ENCODE data around the gene LZTS3.
"Not testable (repeated sequence)": the region's sequence is repeated elsewhere in the genome, so short reads cannot be mapped to it uniquely, and the experiment has no call there.

LZTS3 gene

DNA sequence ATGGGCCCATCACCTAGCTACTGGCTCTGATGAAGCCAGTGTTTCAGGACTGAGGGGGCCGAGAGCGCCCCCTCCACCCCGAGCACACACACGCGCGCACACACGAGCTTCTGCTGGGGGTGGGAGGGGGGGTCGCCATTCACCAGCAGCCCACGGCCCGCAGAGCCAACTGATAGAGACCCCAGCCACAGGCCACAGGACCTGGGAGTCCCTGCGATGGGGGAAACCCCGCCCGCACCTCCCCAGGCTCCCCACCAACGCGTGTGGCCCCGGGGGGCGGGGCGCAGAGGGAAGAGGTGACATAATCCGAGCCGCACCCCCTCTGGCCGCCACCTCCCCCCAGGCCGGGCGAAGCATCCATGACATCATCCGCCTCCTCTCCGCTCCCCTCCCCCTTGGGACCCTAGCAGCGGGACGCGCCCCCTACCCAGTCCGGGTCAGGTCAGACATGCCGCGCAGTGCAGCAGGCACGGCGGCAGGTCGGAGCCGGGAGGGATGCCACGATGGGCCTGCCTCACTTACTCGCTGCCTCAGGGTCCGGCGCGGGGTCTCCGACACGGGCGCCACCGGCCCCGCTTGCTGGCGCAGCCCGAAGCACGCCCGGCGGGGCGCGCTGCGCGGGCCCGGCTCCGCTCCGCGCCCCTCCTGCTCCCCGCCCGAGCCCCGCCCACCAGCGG lies at the start of gene LZTS3:
Gene LZTS3 (minus strand): TSS at position 617 of the 677 bp plus-strand sequence. CDS start 6,386 bp downstream, outside the sequence.
- in situ Hi-C loops (cut with MboI; ENCODE audit: low sequenced_read_pairs) = no loop called here

DNA sequence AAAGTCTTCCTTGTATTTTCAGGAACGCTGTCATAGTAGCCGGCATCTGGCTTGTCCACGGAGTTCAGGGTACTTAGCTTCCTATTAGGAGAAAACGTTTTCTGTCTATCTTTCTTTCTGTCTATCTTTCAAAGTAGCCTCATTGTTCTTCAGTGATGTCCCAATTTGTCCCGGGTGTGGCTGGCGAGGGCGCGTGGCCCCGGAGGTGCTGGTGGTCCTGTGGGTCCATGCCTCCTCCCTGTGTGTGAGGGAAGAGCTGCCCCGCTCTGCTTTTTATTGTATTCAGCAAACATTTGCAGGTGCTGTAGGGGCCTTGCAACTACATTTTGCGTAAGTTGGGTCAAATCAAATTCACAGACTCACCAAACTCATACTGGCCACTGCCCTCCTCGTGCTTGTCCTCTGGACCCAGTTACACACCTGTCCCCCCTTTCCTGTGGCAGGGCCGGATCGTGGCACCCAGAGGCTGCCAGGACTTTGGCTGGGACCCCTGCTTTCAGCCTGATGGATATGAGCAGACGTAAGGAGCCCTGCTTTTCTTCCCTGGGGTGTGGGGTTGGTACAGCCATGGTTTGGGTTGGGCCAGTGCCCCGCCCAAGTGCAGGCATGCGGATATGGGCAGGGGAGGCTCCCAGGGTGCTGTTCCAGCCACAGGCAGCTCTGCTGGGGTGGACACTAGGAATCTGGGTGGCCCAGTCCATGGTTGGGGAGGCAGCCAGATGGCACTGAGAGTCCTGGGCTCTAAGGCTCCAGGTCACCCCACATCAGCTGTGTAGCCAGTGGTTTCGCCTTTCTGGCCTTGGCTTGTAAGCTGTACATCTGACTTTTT lies 48.3 kb upstream of the LZTS3 start:
- in situ Hi-C loops (cut with MboI; ENCODE audit: low sequenced_read_pairs) = no loop called here

DNA sequence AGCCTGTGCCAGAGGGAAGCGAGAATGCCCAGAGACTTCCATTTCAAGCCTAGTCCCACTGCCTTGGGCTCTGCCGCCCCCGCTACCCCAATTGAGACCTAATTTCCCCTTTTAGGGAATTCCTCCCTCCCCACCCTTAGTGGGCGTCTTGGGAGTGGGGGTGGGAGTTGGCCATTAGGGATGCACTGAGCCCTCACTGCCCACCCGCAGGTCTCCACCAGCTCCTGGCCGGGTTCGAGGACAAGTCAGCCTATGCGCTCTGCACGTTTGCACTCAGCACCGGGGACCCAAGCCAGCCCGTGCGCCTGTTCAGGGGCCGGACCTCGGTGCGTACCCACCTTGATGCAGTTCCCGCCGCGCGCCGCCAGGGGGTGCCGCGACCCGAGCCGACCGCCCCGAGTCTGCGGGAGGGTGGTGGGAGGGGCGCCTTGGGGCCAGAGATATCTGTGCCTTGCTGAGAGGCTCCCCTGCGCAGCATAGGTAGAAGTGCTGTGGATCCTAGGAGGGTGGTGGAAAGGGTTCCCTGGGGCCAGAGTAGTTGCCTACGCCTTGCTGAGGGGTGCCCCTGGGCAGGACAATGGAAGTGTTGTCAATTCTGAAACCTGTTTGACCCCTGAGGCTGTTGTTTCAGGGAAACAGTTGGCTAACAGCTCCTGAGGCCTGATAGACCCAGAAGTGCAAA lies 45.1 kb upstream of the LZTS3 start:
- in situ Hi-C loops (cut with MboI; ENCODE audit: low sequenced_read_pairs) = no loop called here

DNA sequence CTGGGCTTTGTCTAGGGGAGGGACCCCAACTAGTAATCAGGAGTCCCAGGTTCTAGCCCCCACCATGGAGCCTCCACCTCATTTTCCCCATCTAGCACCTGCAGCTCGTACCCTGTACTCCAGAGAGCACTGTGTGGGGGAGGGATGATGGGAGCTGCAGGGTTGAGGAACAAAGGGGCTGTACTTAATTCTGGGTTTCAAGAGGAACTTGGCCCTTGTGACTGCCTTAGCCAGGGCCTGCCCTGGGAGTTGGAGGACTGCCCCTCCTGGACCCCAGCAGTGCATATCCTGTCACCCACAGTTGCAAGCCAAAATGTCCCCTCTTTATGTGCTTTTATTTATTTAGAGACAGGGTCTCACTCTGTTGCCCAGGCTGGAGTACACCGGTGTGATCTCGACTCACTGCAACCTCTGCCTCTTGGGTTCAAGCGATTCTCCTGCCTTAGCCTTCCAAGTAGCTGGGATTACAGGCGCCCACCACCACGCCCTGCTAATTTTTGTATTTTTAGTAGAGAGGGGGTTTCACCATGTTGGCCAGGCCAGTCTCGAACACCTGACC lies 42.1 kb upstream of the LZTS3 start:
- in situ Hi-C loops (cut with MboI; ENCODE audit: low sequenced_read_pairs) = not testable (repeated sequence)

DNA sequence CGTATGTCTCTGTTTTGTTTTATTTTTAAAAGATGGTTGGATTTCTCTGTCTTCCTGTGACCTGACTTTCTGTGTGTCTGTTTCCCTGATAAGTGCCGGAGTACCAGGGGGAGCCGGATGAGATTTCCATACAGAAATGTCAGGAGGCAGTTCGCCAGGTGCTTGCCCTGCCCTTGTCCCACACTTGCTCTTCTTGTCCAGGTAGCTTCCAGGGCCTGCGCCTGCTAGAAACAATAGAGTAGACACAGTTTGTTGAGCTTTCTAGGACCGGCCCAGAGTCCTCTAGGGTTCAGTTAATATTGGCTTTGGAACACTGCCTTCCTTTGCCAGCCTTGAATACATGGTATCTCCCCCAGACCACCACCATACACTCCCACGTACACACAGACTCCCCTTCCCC lies 39.9 kb upstream of the LZTS3 start:
- in situ Hi-C loops (cut with MboI; ENCODE audit: low sequenced_read_pairs) = no loop called here

DNA sequence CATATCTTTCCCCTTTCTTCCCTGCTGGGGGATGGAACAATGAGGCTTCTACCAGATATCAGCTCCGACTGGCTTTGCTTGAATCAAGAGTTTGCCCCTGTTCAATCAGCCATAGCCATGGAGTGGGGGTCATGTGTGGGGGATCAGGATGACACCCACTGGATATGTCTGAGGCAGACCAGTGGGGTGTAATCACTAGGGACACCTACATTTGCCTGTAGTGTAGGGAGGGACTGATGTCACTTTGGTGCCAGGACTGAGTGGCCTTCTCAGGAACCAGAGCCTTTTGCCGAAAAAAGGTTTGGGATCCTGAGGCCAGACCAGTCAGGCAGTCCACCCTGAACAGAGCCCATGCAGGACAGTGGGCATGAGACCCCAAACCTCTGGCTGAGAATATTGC lies 37.0 kb upstream of the LZTS3 start:
- in situ Hi-C loops (cut with MboI; ENCODE audit: low sequenced_read_pairs) = no loop called here

DNA sequence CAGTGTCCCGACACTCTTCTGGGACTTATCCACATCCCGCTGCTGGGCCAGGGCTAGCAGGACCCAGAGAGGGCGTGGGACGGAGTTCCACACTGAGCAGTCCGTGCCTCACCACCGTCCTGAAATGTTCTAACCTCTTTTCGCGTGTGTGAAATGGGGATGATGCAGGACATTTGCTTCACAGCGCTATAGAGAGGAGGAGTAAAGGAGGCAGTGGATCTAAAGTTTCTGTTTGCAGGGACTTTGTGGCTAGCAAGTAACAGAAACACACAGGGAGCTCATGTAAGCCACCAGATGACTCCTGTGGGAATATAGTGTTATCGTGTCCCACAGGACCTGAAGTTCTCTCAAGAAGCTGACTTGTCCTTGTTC lies 36.6 kb upstream of the LZTS3 start:
- in situ Hi-C loops (cut with MboI; ENCODE audit: low sequenced_read_pairs) = no loop called here

DNA sequence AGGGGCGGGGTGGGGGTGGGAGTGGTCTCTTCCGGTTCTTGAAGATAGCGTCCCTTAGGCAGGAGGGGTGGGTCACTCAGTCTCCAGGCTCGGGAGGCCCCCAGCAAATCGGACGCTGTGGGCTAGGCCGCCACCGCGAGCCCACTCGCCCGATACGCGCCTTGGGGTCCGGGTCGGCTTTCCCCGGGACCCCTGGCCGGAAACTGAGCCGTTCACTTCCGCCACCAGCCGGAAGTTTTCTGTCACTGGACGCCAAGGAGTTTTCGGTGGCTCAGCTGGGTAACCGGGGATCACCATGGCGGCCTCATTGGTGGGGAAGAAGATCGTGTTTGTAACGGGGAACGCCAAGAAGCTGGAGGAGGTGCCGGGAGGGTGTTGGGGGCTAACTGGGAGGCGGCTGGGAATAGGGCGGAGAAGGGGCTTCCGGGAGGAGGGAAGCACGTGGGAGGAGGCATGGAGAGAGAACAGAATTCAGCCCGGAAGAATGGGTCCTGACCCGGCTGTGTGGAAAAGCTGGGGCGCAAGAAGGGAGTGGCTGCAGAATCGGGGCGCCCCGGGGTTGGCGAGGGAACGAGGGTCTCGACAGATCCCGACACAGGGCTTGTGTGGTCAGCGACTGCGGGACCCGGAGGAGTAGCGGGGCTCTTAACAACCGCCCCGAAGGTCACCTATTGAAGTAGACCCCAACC lies 36.1 kb upstream of the LZTS3 start, which contains the start of gene ITPA:
Gene ITPA (plus strand): TSS at position 242 of the 689 bp plus-strand sequence. CDS start 54 bp downstream, at position 296.
- in situ Hi-C loops (cut with MboI; ENCODE audit: low sequenced_read_pairs) = no loop called here

DNA sequence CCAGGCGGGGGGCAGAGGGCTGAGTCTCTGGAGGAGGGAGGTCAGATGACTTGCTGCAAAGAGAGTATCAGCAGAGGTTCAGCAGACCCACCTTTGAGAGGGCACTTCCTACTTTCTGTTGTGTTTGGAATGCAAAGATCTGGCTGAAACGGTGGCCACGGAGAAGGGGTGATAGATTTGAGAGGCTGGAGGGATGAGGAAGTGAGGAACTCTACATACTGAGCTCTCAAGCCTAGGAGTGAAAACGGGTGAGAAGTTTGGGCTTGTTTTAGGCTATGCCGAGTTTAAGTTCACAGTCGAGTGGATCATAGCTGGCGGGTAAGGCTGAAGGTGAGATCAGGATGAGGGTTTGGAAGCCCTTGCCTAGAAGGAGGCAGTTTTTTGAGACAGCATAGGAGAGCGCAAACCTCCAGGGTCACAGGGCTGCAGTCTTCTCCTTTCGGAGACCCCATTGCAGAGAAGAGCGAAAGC lies 35.5 kb upstream of the LZTS3 start:
- in situ Hi-C loops (cut with MboI; ENCODE audit: low sequenced_read_pairs) = no loop called here

DNA sequence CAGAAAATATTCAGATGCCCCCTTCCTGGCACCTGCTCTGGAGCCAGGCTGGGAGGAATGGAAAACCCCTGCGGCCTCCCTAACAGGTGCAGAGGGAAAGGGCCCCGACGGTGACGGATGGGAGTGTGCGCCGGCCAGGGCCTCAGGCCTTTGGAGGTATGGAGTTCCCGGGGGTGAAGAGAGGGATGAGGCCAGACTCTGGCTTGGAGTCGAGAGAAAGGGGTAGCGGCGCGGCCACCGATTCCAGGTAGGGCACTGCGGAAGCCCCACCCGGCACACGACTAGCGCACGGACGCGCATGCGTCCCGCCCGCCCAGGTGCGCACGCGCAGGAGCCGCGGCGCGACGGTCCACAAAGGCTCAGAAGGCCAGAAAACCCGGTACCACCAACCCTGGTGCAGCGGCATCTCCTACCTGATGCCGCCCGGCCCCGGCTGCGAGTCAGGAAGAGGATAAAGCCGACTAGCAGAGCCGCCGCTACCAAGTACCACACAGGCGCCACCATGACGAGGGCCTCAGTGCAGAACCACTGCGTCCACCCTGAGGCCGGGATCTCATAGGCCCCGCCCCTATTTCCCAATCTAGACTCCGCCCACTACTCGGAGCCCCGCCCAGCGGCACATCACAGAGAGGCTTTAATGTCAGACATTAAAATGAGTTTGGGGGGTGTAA lies 30.9 kb upstream of the LZTS3 start, which contains the start of gene DDRGK1:
Gene DDRGK1 (minus strand): TSS at position 559 of the 671 bp plus-strand sequence. CDS start 55 bp downstream, at position 504.
- in situ Hi-C loops (cut with MboI; ENCODE audit: low sequenced_read_pairs) = no loop called here

DNA sequence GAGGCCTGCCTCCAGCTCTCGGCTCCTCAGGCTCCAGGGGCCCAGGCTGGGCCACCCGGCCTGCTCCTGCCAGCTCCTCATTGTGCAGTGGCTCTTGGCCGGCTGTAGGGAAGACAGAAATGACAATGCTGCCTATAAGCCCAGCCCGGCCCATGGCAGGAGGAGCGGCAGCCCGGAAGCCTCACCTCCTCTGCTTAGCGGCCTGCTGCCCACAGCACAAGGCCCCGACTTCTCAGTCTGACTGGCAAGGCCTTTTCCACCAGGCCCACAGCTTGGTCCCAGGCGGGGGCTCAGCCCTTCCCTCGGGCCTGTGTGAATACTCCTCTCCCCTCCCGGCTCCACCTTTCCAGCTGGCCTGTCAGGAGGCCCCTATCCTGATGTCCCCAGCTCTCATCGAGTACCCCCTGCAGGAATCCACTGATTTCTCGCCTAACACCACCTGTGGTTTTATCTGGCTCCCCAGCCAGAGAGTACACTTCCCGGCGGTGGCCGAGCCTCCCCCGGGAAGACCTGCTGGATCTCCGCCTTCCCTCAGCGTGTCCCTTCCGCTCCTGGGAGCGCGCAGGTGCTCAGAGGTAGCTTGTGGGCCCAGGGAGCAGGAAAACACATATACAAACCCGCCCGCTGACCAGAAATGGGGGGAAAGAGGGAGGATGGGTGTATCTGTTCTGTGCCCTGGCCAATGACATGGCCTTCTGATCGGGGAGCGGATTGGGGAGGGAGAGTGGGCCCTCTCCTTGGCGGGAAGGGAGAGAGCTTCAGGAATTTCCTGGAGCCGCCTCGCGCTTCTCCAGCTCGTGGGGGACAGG lies 30.2 kb upstream of the LZTS3 start:
- in situ Hi-C loops (cut with MboI; ENCODE audit: low sequenced_read_pairs) = no loop called here

DNA sequence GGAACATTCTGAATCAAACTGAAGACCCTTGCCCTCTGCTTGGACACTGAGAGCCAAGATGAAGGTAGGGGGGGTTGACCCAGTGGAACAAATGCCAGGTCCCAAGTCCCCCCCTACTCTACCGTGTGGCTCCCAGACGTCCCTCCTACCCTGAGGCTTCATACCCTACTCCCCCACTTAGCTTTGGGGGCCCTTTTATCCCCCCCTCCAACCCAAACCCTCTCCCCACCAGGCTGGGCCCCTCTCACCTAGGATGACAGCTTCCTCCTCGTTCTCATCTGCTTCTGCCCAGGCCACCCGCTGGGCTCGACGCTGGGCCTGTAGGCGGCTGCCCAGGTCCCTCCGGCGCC lies 29.6 kb upstream of the LZTS3 start:
- in situ Hi-C loops (cut with MboI; ENCODE audit: low sequenced_read_pairs) = no loop called here

DNA sequence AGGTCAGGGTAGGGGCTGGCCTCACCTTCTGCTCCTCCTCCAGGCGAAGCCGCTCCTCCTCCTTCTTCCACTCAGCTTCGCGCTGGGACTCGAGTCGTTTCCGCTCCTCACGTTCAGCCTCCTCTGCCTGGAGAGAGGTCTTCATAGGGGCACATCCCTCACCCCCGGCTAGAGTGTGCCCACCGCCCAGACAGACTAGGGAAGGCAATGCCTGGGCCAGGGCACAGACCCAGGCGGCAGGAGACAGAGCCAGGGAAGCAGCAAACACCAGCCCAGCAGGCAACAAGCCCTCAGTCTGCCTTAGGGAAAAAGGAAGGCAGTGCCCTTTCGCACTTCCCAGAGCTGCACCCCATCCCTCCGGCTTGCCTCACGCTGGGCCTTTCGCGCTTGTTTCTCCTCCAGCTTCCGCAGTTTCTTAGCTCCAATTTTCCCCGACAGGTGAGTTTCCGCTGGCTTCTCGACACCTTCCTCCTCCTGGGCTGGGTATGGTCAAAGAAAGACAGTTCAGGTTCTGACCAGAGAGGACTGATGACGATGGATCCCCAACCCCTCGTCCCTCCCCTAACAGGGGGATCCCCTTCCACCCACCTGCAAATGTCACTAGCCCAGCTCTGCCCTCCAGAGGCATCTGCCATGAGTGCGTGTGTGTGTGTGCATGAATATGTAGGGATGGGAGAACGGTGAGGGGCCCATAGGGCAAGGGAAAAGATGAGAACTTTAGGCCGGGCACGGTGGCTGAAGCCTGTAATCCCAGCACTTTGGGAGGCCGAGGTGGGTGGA lies 26.8 kb upstream of the LZTS3 start:
- in situ Hi-C loops (cut with MboI; ENCODE audit: low sequenced_read_pairs) = no loop called here

DNA sequence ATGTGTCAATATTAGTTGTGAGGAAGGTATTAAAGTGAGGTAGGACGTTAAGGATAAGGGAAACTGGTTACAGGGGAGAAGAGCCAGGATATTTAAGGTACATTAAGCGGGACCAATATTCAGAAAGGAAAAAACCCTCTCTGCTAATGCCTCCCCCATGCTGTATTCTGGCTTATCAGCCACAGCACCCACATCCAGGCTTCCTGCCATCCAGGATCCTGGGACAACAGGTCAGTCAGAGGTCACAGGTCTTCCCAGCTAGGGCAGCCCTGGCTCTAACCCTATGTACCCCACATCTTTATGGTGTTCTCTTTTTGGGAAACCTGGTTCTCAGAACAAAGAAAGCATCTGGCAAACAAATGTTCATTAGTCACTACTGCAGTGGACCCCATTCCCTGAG lies 25.9 kb upstream of the LZTS3 start:
- in situ Hi-C loops (cut with MboI; ENCODE audit: low sequenced_read_pairs) = no loop called here

DNA sequence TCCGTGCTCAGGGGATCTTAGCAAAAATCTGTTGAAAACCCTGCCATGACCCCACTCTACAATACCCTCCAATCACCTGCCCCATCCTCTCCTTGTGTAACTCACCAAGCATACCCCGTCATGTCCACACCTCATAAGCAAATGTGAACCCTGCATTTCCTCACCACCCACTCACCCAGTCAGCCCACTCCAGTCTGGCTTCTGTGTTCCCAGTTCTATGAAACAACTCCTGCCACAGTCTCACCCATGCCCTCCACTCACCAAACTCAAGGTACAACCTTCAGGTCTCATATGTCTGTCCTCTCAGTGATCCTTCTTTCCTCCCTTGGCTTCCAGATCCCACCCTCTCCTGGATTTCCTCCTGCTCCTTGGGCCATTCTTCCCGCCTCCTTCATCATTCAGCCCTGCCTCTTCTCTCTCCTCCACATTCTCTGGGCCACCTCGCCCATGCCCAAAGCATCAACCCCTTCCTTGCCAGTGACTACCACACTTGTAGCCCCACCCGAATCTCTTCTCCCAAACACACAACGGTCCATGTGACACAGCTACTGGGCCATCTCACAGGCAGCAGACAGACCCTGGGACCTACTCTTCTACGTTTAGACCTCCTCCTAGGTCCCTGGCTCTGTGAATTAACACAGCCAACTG lies 22.4 kb upstream of the LZTS3 start:
- in situ Hi-C loops (cut with MboI; ENCODE audit: low sequenced_read_pairs) = no loop called here

DNA sequence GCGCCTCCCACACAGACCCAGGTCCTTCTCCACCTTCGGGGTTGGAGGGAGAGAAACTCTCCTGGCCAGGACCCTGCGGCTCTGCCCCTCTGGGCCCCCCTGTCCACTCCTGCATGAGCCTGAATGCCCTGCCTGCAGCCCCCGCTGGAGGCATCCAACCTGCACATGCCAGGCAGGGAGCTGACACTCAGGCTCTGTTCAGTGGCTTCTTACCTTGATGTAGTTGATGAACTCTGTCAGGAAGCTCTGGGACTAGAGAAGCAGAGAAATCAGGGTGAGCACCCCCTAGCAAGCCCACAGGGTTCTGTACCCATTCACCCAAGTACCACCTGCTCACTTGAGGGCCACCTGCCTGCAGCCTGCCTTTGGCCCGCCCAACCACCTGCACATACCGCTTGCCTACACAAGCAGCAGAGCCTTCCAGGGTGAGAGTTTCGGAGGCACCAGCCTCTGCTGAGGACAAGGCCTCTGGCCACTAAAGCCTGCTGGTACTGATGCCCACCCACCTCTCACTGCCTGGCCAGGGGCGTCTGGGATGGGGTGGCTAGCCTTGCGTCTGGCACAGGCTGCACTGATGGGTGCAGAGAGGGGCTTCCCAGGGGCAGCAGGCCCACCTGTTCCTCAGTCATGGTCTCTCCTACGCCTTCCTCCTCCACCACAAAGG lies 21.4 kb upstream of the LZTS3 start:
- in situ Hi-C loops (cut with MboI; ENCODE audit: low sequenced_read_pairs) = no loop called here

DNA sequence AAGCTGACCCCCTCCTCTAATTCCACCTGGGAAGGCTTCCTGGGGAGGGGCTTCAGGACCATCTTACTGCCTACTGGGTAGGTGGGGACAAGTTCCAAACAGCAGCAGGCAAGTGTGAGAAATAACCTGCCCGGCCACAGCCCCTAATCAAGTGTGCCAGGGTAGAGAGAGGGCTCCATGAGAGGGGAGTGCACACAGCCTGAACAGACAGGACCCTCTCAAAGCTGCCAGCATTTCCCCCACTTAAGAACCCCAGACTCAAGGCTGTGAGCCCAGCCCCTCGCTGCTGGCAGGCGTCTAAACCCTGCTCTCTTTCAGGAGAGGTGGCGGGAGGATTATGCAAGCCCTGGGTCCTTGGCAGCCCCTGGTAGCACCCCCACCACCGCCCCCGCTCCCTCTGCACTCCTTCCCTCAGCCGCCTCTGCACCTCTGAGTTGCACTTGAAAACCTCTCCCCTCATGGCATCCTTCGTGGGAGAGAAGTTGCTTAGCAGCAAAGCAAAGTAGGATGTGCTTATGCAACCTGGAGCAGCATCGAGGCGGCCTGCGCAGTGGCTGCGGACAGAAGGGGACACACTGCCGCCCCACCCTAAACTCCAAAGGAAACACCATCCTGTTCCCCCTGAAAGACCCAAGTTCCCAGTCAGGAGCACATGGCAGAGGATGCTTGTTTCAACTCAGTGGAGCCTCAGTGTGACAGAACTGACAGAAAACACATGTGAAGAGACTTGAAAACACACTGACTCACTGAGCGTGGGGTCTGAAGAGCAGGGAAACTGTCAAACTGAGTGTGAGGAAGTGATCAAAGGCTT lies 20.7 kb upstream of the LZTS3 start:
- in situ Hi-C loops (cut with MboI; ENCODE audit: low sequenced_read_pairs) = no loop called here

Data from HL-60/S4 treated with phorbol 12-myristate 13-acetate at 8.2 ng/mL for 4 days and 3 days (cell line).